GM04504 (cell line): ENCODE data around the gene CASQ2.
"Not testable (repeated sequence)": the region's sequence is repeated elsewhere in the genome, so short reads cannot be mapped to it uniquely, and the experiment has no call there.

Experiments
- DNase-seq: peaks from one replicate; pipeline ENCODE4 v3.0.0-alpha.2; 2012; ENCODE audit warnings: low read depth

CASQ2 gene

DNA sequence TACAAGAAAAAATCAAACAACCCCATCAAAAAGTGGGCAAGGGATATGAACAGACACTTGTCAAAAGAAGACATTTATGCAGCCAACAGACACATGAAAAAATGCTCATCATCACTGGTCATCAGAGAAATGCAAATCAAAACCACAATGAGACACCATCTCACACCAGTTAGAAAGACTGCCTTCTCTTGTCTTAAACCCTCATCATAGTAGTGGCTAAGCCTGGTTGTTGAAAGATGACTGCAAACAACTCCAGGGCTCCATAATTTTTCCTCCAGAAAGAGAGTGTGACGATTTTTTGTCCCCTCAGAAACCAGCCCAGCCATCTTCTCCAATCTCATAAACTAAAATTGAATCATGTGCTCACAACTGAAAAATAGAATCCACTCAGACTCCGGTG, 12.1 kb upstream of the CASQ2 start:
- not testable (repeated sequence) for DNase-seq

DNA sequence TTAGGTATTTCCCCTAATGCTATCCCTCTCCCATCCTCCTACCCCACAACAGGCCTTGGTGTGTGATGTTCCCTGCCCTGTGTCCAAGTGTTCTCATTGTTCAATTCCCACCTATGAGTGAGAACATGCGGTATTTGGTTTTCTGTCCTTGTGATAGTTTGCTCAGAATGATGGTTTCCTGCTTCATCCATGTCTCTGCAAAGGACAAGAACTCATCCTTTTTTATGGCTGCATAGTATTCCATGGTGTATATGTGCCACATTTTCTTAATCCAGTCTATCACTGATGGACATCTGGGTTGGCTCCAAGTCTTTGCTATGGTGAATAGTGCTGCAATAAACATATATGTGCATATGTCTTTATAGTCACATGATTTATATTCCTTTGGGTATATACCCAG, 10.6 kb upstream of the CASQ2 start:
- DNase-seq = not testable (repeated sequence)

DNA sequence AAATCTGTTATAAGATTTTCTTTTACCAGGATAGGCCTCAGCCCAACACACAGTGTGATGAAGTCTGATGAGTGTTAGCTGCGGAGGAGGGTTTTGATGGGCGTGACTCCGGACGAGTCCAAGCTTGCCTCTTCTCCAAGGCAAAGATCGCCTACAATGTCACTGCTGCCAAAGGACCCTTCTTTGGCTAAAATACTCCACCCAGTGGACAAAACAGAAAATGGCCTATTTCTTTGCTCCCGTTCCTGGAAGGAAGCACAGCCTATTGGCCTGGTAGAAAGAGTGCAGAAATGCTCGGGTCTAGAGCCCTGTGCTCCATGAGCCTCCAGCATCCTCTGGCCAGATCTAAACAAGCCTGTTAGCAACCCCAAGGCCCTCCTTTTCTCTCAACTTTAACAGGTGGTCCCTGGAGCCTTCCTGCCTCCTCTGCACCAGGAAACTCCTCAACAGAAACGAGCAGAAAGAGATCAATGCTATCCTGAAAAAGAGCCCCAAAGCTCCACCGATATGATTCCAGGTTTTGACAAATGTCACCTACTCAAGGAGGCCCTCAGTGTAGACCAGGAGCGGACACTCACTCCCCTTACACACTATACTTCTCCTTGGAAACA, 3.4 kb upstream of the CASQ2 start:
- peak; percentile 71 for DNase-seq

GRCh38 chr1:115771094-115771846, 2.8 kb upstream of the CASQ2 start:
- no peak for DNase-seq

DNA sequence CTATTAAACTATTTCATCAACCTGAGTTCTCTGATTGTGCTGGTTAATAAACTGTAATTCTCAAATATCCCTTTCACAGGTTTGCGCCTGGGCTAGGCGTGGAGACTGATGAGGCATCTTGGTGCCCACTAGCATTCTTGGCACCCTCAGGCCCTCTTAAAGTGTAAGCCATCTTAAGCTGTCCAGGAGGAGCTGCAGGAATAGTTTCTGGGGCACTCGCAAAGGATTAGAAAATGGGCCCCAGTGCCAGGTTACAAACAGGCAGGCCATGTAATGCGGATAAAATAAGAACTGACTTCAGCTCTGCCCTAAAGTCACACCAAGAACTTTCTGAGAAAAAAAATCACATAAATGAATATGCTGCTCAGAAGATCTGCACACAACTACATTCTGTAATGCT, 1.1 kb downstream of the CASQ2 start:
- no peak for DNase-seq

DNA sequence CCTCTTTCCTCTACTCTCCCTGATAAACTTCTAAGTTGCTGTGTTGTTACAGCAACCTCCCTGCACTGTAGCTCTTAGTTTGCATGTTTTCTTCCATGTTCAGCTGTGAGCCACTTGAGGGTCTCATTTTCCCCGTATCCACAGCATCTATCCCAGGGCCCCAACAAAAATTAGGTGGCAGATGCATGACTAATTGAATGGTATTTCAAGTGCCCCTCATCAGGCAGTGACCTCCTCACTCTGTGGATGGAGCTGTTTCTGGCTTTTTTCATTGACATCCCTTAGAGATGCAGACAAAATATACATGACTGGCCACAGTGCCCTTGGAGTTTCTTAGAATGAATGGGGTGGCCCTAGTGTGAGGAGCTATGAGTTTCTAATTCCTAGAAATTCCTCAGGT, 3.4 kb downstream of the CASQ2 start:
- no peak for DNase-seq

GRCh38 chr1:115764541-115764940, 4.0 kb downstream of the CASQ2 start:
- no peak for DNase-seq

DNA sequence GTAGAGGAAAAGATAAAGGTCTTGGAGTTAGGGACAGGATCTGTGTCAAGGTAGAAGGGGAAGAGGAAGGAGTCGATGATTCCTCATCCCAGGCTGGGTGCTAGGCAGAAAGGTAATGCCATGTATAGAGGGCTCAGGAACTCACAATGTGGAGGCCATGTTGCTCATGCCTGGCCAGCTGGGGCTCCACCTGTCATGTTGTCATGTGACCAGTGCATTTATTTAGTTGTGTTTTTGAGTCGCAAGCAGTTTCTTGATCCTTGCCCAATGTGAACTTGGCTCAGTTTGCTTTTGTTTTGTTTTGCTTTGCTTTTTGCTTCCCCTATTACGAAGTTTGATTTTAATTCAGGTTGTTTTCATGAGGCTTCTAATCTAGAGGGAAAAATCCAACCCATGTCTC, 5.7 kb downstream of the CASQ2 start:
- DNase-seq = no peak

- DNase-seq = no peak
Measured at GRCh38 chr1:115761601-115762302, 6.8 kb downstream of the CASQ2 start.

DNA sequence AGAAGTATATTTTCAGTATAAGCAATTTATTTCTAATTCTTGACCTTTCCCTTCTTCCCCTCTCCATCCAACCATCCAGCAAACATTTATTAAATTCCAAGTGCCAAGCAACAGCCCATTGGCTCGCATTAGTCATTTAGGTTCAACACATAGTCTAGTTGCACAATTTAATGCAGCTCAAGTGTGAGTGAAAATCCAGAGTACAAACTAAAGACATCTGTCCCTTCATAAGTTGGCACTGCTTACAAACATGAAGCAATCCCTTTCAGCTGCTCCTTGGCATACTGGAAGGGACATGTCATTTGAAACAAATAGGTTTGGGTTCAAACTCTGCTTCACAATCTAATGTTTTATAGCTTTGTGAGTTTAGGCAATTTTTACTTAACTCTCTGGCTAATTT, 10.7 kb downstream of the CASQ2 start:
- DNase-seq = no peak

DNA sequence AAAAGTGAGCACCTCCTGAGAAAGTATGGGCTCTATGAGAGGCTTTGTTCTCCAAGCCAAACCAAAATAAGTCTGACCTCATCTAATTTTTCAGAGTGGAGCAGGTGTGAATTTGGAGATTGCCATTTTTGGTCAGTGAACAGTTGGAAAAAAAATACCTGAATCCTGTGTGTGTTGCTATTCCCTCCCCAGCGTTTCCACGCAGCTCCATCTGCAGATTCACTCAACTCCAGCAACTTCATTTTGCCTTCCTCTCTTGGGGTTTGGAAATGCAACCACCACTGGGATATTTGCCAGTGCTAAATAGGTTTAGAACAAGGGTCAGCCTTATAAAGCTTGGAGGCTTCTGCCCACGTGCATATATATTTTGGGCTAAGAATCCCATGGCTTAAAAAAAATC, 11.2 kb downstream of the CASQ2 start:
- no peak for DNase-seq

DNA sequence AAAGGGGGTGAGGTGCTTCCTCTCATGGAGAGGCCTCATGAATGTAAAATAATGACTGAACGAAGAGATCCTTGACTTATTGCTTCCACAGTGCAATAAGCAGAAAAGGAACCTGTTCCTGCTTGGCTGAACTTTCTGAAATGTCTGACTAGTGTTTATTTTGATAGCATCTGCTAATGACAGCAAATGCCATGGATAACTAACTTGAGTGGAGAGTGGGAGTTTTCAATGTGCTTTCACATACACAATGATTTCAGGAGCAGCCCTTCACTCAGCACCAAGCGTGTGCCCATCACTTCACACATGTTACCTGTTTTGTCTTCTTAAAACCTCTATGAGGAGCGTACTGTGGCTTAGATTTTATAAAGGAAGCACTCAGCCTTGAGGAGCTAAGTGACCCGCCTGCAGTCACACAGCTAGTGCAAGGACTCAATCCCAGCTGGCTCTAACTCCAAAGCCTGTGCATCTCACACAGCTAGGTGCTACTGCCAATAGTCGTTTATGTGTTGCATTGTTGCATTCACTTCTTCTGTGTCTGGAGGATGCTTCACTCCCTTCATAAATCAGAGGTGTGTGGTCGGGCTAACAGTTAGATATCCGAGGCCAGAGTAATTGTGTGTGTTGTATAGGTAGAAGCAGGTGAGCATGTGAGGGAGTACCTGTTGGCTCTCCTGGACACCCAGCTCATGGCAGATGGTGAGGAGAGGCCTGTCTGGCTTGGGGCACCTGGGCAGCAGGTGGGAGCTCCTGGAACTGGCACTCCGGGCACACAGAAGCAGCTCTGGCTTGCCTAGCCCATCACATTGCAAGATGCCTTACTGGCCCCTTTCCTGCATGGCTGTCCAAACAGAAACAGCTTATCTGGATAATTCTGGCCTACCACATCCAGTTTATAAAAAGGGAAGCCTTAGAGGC, 12.8 kb downstream of the CASQ2 start:
- DNase-seq = no peak

GRCh38 chr1:115753830-115754229, 14.7 kb downstream of the CASQ2 start:
- no peak for DNase-seq

- no peak for DNase-seq
Measured at GRCh38 chr1:115753361-115753760, 15.2 kb downstream of the CASQ2 start.

GRCh38 chr1:115748401-115749150, 19.9 kb downstream of the CASQ2 start:
- no peak for DNase-seq

GRCh38 chr1:115746021-115746690, 22.4 kb downstream of the CASQ2 start:
- no peak for DNase-seq

DNA sequence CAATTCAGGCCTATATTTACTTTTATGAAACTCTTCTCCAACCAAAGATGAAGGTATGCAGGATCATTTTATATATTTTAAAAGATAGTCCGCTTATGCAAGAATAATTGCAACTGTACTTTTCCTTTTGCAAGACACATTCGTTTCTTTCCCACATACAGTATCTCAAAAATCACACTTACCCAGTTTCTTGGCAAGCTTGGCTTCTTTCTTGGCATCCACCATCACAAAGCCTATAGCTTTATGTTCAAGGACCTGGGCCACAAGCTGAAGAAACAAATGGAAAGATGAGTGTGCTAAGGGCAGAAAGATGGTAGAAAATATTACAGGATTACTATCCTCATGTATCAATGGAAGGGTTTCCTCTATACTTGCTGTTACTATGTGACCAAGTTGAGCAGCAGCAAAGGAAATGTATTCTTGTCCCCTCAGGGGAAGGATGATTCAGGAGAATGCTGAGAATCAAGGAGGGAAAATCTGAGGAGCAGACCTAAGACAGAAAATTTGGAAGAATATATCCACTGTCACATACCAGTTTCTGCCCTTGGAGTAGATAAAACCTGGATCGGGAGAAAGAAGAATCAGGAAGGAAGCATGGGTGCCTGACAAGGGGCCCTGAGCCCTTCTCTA, 23.8 kb downstream of the CASQ2 start:
- no peak for DNase-seq

DNA sequence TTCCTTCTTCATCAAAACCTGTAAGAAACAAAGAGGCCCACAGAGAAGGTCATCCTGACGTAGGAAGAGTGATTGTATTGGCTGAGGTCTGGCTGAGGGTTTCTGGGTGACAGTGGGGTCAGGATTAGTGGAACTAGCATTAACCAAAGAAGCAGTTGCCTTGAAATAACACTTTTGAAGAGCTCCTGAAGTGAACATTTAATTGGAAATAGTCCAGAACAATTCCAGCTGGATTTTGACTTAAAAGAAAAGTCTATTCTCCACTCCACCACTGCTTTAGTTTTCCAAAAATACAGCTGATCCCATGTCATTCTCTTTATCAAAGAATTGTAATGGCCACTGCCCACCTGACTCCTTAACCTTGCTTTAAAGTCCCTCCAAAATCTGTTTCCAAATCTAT, 27.7 kb downstream of the CASQ2 start:
- no peak for DNase-seq

GRCh38 chr1:115732316-115732715, 36.2 kb downstream of the CASQ2 start:
- DNase-seq = no peak

GRCh38 chr1:115729756-115730155, 38.8 kb downstream of the CASQ2 start:
- no peak for DNase-seq
